Colon (tissue), 2 donors: Measurements from ENCODE around the gene STX5.
"Not testable (repeated sequence)": the region's sequence is repeated elsewhere in the genome, so short reads cannot be mapped to it uniquely, and the experiment has no call there.

Experiments
- FAIRE-seq: peaks from 2 replicates; lab custom pipeline; 2012; peaks lifted over from hg19 to GRCh38; lab: Jason Lieb, UNC
- donor health status: control.
- donor health status: control.

Gene STX5

DNA sequence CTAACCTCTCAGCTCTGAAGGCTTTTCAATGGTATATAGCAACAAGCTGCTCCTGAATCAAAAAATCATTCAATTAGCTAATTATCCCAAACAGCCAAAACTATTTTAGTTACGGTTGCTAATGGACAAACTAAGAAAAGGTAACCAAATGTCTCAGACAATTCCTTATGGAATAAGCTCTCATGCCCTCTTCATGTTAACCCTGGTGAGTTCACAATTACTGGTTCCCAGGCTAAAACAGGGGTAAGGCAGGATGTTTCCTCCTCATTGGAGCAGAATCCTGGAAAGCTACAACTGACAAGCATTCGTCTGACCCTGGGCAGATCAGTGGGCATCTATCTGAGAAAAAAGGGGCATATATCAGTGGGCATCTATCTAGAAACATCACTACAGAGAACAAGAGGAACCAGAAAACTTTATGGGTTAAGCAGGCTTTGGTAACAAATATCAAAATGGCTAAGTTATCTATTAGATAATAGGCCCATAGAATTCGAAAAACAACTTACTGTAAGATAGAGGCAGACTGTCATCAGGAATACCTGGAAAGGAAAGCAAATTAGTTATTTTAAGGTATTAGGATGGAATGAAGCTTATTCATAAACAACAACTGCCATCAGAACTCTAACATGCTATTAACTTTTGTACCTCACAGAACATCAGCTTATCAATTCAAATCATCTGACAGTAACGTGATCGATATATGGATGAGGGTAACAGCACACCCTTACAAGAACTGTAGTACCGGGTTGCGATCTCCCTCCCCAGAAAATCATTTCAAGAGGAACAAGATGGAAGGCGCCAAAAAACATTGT, 22.4 kb upstream of the STX5 start:
- FAIRE-seq: no peak

DNA sequence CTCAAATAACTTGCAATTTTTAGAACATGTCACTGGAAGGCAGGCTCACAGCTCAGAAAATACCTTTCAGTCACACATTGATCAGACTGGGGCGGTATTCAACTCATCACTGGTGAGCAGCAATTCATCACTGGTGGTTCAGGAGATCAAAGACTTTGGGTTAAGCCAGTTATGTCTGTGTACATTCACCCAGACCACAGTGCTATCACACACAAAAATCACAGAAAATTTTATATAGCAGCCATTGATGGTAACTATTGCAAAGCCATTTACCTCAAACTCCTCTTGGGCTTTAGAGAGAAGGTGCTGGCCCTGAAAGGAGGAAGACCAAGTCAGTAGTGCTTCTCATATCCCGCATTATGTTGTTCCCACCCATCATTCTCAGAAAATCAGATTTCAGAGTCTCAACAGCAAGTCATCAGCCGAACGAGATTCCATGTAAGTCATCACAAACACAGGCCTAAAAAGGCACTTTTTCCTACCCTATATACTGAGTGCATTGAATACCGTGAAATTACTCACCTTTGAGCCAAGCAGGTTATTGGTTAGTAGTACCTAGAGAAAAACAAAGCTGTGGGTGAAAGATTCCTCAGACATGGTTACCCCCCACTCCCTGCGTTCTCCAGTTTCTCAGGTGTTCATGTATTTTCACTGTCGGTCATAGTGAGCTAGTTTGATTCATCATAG, 21.6 kb upstream of the STX5 start:
- no peak for FAIRE-seq

DNA sequence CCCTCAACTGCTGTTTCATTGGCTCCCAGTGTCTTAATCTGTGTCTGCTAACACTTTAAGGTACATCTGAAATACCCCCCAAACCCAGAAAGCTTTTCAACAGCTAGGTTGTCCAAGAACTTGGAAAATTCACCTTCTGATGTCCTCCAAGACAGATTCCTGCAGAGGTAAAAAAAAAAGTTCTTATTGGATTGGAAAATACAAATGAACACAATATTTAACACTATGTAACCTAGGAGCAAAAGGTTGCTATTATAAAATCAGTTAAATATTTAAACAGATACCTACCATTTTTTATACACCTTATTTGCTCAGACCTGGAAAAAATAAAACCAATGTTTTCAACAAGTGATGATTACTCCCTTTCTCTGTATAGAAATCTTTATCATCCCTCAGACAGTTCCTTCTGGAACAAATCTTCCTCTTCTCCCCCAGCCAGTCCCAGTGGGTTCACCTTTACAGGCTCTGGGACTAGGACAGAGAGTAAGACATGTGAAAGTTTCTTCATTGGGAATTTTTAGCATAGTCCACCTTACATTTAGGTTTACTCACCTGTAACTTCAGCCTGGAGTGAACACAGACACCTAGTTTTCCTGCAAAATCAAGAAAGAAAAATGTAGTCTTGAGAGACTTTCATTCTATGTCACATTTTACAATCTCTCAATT, 20.8 kb upstream of the STX5 start:
- no peak for FAIRE-seq

DNA sequence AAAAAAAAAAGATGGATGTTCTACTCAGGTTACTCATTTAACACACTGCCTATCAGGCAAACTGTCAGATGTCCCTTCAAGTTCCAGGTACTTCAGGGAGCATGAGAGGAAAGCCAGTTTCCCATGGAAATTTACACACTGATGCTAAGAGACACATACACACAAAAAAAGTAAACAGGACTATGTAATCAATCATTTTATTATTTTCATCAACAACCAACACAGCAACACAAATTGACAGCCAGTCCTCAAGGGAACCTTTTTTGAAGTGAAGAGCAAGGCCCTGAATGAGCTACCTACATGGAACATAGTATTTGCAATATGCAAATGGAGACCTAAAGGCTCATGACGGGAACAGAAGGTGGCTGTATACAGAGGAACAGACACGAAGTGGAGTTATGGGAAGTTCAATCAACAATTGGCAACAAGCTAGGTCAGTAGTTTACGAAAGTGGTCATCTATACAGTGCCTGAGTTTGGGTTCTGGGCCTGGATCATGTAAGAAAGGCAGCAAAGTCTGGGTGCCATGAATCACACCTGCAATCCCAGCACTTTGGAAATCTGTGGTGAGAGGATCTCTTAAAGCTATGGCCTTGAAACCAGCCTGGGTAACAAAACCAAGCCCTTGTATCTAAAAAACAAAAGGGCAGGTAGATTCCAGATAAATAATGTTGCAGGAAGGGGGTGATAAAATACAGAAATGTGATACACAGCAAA, 20.1 kb upstream of the STX5 start:
- no peak for FAIRE-seq

DNA sequence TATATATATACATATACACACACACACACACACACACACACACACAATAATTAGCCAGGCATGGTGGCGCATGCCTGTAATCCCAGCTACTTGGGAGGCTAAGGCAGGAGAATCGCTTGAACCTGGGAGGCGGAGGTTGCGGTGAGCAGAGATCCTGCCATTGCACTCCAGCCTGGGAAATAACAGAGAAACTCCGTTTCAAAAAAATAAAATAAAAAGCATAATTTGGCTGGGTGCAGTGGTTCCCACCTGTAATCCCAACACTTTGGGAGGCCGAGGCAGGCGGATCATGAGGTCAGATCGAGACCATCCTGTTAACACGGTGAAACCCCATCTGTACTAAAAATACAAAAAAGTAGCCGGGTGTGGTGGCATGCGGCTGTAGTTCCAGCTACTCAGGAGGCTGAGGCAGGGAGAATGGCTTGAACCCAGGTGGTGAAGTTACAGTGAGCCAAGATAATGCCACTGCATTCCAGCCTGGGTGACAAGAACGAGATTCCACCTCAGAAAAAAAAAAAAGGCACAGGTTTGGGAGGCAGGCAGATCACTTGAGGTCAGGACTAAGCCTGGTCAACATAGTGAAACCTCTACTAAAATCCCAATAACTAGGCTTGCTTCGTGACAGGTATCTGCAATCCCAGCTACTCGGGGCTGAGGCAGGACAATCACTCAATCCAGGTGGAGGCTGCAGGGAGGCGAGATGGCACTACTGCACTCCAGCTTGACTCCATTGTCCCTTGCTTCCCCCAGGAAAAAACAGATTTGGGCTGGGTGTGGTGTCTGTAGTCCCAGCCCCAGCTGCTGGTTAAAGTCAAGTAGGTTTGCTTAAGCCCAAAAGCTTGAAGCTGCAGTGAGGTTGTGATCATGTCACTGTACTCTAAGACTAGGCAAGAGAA, 19.3 kb upstream of the STX5 start:
- no peak for FAIRE-seq

DNA sequence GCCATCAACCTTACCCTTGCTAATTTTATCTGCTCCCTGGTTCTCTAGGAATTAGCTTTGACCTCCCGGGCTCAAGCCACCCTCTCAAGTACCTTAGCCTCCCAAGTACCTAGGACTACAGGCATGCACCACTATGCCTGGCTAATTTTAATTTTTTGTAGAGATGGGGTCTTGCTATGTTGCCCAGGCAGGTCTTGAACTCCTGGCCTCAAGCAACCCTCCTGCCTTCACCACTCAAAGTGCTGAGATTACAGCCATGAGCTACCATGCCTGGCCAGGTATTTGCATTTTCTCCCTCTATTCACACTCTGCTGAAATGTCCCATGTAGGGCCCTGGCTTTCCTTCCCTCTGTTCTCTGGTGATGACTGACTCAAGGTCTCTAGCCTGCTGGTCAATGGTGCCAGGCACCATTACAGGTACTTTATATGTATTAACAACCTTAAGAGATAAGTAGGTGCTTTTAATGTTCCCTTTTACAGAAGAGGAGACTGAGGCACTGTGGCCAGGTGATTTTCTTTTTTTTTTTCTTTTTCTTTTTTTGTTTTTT, 16.0 kb upstream of the STX5 start:
- no peak for FAIRE-seq

DNA sequence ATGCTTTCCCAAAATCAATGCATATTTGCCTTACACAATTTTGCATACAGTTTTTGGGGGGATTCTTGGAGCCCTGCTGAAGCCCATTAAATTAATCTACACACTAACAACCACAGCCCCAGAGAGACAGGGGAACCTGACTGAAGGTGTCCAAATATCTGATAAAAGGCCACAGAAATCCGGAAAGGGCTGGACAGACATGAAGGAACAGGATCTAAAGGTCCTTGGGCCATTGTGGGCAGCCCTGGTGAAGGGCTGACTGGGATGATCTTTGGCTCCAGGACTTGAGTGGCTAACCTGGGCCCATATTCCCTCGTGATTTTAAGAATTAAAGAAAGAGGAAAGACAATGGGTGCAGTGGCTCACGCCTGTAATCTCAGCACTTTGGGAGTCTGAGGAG, 14.3 kb upstream of the STX5 start:
- no peak for FAIRE-seq

DNA sequence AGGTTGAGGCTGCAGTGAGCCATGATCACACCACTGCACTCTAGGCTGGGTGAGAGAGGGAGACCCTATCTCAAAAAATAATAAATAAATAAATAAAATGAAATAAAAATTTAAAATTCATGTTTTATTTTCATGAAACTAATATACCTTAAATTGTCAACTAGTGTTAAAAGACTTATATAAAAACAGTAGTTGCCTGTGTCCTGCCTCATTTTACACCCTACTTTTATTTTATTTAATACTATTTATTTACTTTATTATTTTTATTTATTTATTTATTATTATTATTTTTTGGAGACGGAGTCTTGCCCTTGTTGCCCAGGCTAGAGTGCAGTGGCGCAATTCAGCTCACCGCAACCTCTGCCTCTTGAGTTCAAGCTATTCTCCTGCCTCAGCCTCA, 12.3 kb upstream of the STX5 start:
- no peak for FAIRE-seq

DNA sequence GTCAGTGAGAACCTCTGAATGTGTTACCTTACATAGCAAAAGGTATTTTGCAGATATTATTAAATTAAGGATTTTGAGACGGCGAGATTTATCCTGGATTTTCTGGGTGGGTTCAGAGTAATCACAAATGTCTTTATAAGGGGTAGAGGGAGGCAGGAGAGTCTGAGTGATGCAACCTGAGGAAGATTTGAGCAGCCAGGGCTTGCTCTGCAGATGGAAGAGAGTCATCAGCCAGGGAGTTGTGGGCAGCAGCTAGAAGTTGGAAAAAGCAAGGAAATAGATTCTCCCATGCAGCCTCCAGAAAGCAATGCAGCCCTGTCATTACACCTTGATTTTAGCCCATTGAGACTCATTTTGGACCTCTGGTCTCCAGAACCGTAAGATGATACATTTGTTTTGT, 11.6 kb upstream of the STX5 start:
- no peak for FAIRE-seq

DNA sequence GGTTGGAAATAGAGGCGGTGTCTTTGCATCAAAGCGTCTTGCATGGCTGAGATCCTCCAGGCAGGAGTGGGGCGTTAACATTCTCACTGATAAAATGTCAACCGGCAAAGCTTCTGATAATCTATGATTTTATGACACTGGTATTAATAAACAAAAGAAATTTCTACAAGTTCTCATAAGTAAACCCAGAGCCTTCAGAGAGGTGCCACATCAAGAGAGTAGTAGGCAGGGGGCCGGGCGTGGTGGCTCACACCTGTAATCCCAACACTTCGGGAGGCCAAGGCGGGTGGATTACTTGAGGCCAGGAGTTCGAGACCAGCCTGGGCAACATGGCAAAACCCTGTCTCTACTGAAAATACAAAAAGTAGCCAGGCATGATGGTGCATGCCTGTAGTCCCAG, 11.0 kb upstream of the STX5 start:
- FAIRE-seq: not testable (repeated sequence)

DNA sequence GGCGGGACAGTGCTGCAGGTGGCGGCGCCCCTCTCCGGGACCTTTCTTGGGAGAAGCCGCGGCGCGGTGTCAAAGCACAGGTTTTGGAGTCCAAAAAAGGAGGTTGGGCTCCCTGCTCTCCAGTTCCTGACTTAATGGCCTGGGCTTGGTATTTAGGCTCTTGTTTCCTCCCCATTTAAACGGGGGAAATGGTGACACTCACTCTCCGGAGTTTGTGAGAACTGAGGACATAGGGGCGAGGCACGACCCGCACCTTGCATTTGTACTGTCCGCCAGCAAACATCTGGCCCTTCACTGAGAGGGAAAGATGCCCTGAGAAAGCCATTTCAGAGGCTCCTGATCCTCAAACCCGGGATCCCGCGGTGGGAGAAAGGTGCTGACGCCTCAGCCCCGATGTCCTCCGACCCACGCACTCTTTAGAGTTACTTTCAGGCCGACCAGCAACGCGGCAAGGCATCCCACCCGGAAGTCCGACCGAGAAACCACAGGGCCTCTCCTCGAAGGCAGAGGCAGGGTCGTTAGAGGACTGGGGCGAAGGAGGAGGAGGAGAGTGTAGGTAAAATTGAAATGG, 10.4 kb upstream of the STX5 start:
- FAIRE-seq: no peak

DNA sequence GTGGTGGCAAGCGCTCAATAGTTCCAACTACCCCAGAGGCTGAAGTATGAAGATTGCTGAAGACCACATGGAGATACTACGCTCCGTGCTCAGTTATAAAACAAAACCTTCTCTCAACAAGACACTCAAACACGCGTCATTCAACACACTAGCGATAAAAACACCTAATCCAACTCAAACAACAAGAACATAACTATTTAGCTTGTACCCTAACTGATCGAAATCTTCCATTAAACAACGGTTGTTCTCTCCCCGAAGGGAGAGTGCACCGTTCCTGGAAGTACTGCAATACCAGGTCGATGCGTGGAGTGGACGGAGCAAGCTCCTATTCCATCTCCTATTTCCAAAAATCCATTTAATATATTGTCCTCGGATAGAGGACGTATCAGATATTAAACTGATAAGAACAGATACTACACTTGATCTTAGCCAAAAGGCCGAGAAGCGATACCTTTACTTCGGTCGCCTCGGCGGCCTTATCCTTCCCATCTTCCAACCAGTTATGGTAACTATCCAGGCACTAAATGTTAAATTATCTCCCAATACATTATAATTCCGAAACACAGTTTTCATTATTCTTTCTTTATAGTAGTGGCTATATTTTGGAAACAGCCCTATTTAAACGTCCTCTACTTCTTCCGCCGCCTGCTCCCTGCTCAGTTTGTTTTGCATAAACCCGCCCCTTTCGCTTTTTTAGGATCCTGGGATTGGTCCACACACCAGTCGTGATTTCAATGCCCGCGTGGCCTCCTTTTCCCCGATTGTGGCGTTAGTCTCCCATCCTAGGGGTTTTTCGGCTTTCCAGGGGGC, 9.7 kb upstream of the STX5 start:
- peak; percentile 99 for FAIRE-seq

DNA sequence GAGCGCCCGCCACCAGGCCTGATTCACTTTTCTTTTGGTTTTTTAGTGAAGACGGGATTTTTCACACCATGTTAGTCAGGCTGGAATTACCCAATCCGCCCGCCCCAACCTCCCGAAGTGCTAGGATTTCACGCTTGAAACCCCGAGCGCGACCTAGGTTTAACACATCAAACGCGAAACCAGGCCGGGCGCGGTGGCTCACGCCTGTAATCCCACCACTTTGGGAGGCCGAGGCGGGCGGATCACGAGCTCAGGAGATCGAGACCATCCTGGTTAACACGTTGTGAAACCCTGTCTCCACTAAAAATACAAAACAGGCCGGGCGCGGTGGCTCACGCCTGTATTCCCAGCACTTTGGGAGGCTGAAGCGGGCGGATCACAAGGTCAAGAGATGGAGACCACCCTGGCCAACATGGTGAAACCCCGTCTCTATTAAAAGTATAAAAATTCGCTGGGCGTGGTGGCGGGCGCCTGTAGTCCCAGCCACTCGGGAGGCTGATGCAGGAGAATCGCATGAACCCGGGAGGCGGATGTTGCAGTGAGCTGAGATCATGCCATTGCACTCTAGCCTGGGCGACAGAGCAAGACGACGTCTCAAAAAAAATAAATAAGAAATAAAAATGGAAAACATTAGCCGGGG, 9.0 kb upstream of the STX5 start:
- not testable (repeated sequence) for FAIRE-seq

DNA sequence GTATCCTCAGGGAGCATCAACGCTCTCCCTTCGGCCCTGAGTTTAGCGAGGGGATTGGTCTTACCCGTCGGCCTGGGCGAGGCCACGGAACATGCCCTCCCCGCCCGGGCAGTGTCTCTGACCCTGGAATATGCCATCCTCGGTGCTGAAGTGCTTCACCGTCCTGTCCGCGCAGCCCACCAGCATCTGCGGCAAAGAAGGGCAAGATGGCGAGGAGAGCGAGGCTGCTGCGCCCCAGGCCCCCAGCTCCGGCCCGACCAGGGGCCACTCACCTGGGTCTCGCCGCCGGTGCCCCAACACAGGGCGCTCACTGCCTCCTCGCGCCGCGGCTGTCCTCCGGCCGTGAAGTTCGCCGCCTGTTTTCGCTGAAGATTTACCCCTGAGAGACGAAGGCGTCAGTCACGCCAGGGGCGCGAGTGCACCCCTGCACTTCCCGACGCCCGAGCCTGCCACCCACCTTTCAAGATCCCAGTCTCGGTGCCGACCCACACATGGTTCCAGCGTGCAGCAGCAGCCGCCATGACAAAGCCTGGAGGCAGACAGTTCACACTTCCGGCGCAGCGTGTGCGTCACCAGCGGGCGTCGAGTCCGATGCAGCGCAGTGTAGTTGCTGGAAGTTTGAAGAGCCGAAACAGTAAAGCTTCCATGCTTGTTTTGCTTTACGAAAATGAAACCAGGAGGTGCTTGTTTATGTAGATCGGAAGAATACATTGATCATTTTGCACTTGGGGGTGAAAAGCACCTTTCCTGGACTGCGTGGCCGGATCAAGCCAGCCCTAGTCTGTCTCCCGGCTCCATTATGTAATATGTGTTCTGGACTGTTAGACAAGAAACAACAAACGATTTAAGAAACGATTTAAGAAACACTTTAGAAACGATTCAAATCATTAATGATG, 7.4 kb upstream of the STX5 start, which contains the start of gene WDR74:
Gene WDR74 (minus strand): TSS at position 541 of the 896 bp plus-strand sequence. CDS start 20 bp downstream, at position 521.
- no peak for FAIRE-seq

DNA sequence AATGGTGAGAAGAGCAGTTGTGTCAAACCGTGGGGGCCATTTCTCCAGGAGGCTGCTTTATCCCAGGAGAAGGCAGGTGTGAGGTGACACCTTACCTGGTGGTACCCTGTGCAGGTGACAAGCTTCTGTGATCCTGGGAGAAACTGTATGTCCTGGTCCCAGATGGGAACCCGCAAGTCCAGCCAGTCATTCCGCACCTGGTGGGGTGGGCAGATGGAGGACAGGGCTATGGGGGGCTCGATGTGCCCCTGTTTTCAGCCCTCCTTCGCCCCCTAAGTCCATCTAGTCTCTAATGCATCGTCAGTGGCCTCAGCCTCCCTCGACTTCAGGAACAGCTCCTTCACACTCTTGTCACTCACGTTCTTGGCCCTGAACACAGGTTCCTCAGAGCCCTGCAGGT, 3.5 kb upstream of the STX5 start:
- FAIRE-seq: no peak

DNA sequence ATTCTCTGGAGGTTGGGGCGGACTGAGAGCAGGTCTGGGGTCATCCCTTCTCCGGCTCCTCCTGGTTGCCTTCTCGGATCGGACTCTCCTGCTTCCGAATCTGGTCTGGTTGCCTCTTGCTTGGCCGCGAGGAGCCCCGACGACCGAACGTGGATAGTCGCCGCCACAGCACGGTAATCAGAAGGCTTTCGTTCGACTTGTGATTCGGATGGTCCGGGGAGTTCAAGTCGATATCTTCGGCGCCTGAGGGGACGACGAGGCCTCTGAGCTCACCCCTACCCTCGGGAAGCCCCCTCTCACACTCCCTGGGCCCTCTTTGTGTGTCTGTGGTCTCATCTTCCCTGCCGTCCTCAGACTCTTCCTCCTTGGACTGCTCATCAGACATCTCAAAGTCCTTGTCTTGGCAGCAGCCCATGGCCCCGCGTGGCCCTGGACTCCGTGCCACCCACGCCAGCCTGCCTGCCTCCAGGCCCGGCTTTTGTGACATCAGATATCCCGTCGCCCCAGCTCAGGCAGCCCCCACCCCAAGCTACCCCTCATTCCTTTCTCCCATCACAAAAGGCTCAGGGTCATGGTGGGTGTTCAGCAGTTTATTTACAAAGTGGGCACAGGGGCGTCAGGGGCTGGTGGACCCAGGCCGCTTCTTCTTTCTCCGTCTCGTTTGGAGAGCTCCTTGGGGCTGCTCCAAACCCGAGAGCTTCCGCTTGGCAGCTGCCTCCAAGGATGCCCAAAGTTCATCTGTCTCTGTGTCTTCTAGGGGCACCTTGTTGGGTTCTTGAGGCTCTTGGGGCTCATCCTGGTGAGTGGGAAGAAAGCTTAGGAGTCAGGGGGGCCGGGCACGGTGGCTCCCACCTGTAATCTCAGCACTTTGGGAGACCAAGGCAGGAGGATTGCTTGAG, 734 bp upstream of the STX5 start, which contains the start of gene TEX54:
Gene TEX54 (minus strand): TSS at position 506 of the 899 bp plus-strand sequence.
- FAIRE-seq: no peak

DNA sequence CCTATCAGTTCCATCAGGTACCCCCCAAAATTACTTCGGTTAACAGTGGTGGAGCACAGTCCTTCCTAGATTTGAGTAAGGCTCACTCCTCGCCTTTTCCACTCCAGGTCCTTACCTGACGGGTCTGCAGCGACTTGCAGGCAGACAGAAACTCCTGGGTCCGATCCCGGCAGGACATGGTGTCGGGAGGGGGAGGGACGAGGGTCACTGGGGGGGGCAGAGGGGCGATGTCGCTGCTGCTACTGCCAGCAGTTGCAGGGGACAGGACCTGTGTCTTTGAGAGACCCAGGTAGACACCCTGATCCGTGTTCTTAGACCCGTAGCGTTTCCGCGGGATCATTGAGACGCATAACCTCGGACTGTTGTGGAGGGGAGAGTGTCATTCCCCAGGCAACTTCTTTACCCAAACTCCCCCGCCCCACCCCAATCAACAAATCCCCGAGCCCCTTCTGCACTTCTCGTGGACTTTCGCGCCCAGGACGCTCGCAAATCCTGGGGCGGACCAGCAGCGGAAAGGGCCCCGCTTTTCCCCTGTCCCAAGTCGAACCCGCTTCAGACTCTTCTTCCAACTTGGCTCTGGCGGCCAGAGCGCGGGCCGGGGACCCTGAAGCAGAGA, 839 bp downstream of the STX5 start:
- FAIRE-seq: no peak
